Measurements from ENCODE around the gene UGDH.

The UGDH gene

DNA sequence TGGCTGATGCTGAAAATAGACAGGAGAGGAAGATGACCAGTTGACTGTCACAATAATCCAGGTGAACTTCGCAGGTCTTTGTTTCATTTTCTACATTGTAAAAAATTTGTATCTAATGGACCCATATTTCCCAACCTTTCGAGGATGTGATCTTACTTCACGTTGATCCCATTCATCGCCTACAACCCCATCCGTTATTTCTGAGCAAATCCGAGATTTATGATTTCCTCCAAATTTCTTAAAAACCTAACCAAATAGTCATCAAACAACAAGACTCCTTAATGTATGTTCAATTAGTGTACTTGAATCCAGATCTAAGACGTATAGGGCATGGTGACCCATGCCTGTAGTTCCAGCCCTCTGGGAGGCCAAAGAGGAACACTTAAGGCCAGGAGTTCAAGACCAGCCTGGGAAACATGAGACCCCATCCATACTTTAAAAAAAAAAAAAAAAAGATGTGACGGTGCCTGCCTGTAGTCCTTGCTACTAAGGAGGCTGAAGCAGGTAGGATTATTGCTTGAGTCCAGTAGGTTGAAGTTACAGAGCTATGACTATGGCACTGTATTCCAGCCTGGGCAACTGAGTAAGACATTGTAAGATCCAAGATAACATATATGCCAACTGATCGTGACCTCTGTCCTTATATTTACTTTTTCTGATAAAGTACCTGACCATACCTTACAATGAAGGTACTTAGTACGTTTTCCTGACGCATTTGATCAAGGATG lies 74.2 kb downstream of the UGDH start:
- no peak overlapping the region for H3K4me3 ChIP-seq (ENCODE audit: low read length)
- TF ChIP-seq, protein P1, sequence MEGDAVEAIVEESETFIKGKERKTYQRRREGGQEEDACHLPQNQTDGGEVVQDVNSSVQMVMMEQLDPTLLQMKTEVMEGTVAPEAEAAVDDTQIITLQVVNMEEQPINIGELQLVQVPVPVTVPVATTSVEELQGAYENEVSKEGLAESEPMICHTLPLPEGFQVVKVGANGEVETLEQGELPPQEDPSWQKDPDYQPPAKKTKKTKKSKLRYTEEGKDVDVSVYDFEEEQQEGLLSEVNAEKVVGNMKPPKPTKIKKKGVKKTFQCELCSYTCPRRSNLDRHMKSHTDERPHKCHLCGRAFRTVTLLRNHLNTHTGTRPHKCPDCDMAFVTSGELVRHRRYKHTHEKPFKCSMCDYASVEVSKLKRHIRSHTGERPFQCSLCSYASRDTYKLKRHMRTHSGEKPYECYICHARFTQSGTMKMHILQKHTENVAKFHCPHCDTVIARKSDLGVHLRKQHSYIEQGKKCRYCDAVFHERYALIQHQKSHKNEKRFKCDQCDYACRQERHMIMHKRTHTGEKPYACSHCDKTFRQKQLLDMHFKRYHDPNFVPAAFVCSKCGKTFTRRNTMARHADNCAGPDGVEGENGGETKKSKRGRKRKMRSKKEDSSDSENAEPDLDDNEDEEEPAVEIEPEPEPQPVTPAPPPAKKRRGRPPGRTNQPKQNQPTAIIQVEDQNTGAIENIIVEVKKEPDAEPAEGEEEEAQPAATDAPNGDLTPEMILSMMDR (IDR thresholded peaks at IDR 0.05; ENCODE audit: insufficient read depth, low read depth, low read length, missing control alignments): no peak
- no peak for DNase-seq (ENCODE audit: low read depth)

DNA sequence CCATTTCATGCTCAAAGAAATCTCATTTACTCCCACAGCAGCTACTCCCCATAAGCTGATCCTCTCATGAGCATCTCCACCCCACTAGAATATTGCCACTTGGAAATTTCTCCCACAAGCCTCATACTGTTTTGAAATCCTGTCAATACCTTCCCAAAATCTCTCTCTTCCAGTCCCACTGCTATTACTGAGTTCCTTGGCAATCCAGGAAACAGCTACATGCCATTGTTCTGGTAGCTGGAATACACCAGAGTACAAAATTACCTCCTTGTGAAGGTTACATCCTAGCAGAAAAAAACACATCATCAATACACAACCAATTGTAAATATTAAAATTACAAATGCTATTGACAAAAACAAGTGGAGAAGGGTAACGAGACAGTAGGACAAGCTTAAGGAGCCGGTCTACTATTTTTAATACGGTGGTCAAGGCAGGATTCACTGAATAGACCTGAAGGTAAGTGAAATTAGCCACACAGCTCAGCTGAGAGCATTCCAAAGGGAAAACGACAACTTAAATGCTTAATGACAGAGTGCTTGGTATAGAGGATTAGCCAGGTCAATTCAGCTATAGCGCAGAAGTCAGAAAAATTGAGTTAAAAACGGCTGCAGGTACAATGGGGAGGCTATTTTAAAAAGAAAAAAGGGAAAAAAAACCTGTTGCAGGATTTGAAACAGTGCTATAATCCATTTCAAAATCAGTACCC lies 74.9 kb downstream of the UGDH start:
- H3K4me3 ChIP-seq (ENCODE audit: low read length): no peak overlapping the region
- TF ChIP-seq, protein P1 (IDR thresholded peaks at IDR 0.05; ENCODE audit: insufficient read depth, low read depth, low read length, missing control alignments): no peak
- no peak for DNase-seq (ENCODE audit: low read depth)

DNA sequence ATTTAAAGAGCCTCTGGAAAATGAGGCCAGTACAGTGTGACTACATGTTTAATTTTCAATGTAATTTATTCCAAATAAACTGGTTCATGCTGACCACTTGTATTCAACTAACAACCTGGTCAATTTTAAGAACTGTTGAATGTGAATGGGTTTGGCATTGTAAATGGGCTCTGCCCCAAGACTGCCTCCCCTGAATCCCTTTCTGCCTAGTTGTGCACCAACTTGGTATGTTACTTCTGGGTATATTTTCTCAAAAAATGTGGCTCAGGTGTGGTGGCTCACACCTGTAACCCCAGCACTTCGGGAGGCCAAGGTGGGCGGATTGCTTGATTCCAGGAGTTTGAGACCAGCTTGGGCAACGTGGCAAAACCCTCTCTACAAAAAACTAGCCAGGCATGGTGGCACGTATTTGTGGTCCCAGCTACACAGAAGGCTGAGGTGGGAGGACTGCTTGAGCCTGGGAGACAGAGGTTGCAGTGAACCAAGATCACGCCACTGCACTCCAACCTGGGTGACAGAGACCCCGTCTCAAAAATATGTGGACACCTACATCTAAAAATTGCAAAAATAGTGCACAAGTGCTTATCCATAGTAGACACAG lies 75.7 kb downstream of the UGDH start:
- no peak for DNase-seq (ENCODE audit: low read depth)
- TF ChIP-seq, protein P1 (IDR thresholded peaks at IDR 0.05; ENCODE audit: insufficient read depth, low read depth, low read length, missing control alignments): no peak
- H3K4me3 ChIP-seq (ENCODE audit: low read length): no peak overlapping the region

DNA sequence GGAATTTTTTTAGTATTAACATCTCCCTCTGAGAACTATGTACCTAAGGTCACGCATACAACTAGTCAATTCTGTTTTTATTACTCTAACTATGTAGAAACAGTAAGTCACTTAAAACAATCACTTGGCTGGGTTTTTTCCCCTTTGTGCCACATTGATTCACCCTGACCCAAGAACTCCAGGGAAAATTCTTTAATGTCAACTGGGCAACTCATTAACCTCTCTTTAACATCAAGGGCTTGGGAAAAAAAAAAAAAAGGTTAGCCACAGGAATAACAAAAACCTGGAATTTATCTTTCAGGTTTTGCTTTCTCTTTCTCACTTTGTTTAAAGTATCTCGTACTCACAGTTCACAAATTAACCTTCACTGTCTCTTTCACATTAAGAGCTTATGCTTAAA lies 76.6 kb downstream of the UGDH start:
- DNase-seq (ENCODE audit: low read depth): no peak
- no peak overlapping the region for H3K4me3 ChIP-seq (ENCODE audit: low read length)
- TF ChIP-seq, protein P1 (IDR thresholded peaks at IDR 0.05; ENCODE audit: insufficient read depth, low read depth, low read length, missing control alignments): no peak
